ENCODE measurements around the gene TRIM24. TPM values are rescaled to one million over a fixed set of nuclear protein-coding genes. Genes with fewer than 3 reads are reported as not detected.

Gene TRIM24
- total RNA-seq, 2 experiments from 2014 or later = 14.2 to 18.9 TPM

DNA sequence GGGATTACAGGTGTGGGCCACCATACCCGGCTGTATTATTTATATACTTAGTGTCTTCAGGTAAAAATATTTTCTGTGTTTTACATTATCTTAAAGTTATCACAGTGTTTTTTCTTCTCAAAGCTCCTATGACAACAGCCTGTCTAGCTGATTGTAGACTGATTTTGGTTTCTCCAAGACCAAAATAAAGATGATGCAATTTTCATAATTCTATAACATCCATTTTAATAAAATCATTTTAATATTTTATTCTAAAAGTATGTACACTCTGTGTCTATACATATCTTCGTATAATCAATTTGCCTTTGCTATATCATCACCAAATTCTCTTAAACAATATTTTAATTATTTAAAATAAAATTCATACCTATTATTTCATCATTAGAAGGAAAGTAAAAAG, 108.6 kb downstream of the TRIM24 start:
- POLR2A ChIA-PET = interaction anchor here (0.6 kb wide), 1 partner anchor 304 kb away, joined by 7 read pairs; no protein-coding TSS in a partner anchor
- H3K4me1 Mint-ChIP-seq = no peaks in the 10 kb centered on the region
- CTCF ChIA-PET = no interaction called here

DNA sequence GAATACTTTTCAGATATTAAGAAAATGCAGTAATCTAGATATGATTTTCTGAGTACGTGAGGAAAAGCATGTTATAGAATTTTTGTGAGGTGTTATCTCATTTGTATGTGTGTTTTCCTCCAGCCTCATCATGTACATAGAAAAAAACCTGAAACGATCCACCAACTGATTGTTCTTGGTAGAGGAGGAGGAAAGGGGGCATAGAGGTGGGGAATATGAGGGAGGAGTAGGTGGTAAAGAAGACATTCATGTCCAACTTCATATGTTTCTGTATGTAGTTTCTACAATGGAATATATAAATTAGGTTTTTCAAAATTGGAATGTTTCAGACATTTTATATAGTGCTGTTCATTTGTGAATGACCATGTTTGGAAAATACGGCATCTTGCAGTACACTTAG, 109.4 kb downstream of the TRIM24 start:
- Mint-ChIP-seq H3K27ac (no peak overlapping the region), H3K9me3 (ENCODE audit: low read depth) (peaks cover 15% of the 10 kb centered on the region), H3K4me3 (no peak overlapping the region), H3K27me3 (no peaks in the 10 kb centered on the region), H3K4me1 (no peaks in the 10 kb centered on the region), H3K36me3 (ENCODE audit: low read depth) (peaks cover 59% of the 10 kb centered on the region)
- ChIA-PET POLR2A (no interaction called here), CTCF (no interaction called here)
- ATAC-seq (no peak), DNase-seq (no peak)
- intact Hi-C loops (cut with DNase I, micrococcal nuclease) = no loop called here

More for the DNA sequence above, 108.6 kb downstream of the TRIM24 start:
- DNase-seq = no peak
- Mint-ChIP-seq H3K9me3 (ENCODE audit: low read depth) (peaks cover 22% of the 10 kb centered on the region), H3K27ac (no peak overlapping the region), H3K4me3 (no peak overlapping the region), H3K27me3 (no peaks in the 10 kb centered on the region), H3K36me3 (ENCODE audit: low read depth) (peaks cover 62% of the 10 kb centered on the region)
- no peak for ATAC-seq
- intact Hi-C loops (cut with DNase I, micrococcal nuclease) = no loop called here

DNA sequence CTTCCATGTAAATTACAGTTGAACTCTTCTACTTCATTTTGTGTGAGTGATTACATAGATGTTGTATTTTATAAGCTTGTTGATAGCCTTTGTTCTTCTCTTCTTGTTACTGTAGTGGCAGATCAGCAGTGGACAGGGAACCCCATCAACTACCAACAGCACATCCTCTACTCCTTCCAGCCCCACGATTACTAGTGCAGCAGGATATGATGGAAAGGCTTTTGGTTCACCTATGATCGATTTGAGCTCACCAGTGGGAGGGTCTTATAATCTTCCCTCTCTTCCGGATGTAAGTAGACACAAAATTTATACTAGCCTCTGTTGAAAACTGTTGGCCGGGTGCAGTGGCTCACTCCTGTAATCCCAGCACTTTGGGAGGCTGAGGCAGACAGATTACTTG, 110.7 kb downstream of the TRIM24 start:
- Mint-ChIP-seq H3K9me3 (ENCODE audit: low read depth) (peaks cover 2% of the 10 kb centered on the region), H3K4me1 (peaks cover 3% of the 10 kb centered on the region), H3K27me3 (no peaks in the 10 kb centered on the region), H3K36me3 (ENCODE audit: low read depth) (peaks cover 50% of the 10 kb centered on the region), H3K27ac (no peak overlapping the region), H3K4me3 (no peak overlapping the region)
- intact Hi-C loops (cut with DNase I, micrococcal nuclease) = no loop called here
- POLR2A ChIA-PET = interaction anchor here (0.6 kb wide), 1 partner anchor 91 kb away, joined by 3 read pairs; no protein-coding TSS in a partner anchor
- no peak for DNase-seq
- CTCF ChIA-PET = interaction anchor here (1.3 kb wide), 1 partner anchor 14 kb away, joined by 3 read pairs; no protein-coding TSS in a partner anchor
- ATAC-seq = no peak

DNA sequence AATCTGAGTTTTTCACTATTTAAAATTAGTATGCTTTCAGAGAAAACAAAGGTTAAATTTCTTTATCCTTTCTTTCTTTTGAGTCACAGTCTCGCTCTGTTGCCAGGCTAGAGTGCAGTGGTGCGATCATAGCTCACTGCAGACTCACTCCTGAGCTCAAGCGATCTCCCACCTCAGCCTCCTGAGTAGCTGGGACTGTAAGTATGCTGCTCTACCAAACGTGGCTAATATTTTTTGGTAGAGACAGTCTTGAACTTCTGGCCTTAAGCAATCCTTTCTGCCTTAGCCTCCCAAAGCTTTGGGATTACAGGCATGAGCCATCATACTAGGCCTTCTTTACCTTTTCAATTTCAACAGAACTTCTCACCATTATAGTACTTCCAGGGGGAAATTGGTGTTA, 113.7 kb downstream of the TRIM24 start:
- Mint-ChIP-seq H3K9me3 (ENCODE audit: low read depth) (no peaks in the 10 kb centered on the region), H3K36me3 (ENCODE audit: low read depth) (peaks cover 49% of the 10 kb centered on the region), H3K4me1 (peaks cover 4% of the 10 kb centered on the region), H3K4me3 (no peak overlapping the region), H3K27me3 (no peaks in the 10 kb centered on the region), H3K27ac (no peak overlapping the region)
- ATAC-seq (no peak), DNase-seq (no peak)
- intact Hi-C loops (cut with DNase I, micrococcal nuclease) = no loop called here
- ChIA-PET CTCF (no interaction called here), POLR2A (no interaction called here)

DNA sequence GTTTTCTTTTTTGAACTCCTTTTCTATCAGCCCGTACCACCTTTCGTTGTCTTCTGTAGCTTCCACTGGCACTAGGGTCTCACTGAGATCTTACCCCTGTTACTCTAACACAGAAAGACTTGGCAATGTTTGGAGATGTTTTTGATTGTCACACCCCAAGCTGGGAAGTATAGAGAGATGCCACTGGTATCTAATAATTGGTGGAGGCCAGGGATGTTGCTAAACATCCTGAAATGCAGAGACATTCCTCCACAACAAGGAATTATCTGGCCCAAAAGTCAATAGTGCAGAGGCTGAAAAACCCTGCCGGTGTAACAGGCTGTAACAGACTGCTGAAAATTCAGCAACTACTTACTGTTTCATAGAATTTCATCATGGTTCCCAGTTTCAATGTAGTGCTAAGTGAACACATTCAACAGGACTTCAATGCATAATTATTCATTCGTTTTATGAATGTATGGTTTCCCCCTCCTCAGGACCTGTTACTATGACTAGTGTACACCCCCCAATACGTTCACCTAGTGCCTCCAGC, 115.9 kb downstream of the TRIM24 start:
- intact Hi-C loops (cut with DNase I, micrococcal nuclease) = no loop called here
- Mint-ChIP-seq H3K27ac (no peak overlapping the region), H3K27me3 (no peaks in the 10 kb centered on the region), H3K4me3 (no peak overlapping the region), H3K4me1 (peaks cover 4% of the 10 kb centered on the region), H3K36me3 (ENCODE audit: low read depth) (peaks cover 49% of the 10 kb centered on the region), H3K9me3 (ENCODE audit: low read depth) (no peaks in the 10 kb centered on the region)
- CTCF ChIA-PET = no interaction called here
- DNase-seq (no peak), ATAC-seq (no peak)
- POLR2A ChIA-PET = interaction anchor here (0.6 kb wide), 1 partner anchor 8 kb away, joined by 4 read pairs; no protein-coding TSS in a partner anchor

DNA sequence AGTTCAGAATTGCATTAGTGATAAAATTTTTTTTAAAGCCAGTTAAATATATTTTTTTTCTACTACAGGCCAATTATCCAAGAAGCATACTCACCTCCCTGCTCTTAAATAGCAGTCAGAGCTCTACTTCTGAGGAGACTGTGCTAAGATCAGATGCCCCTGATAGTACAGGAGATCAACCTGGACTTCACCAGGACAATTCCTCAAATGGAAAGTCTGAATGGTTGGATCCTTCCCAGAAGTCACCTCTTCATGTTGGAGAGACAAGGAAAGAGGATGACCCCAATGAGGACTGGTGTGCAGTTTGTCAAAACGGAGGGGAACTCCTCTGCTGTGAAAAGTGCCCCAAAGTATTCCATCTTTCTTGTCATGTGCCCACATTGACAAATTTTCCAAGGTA, 119.1 kb downstream of the TRIM24 start:
- no peaks in the 10 kb centered on the region for H3K27me3 Mint-ChIP-seq
- CTCF ChIA-PET = no interaction called here
- peaks cover 40% of the 10 kb centered on the region for H3K36me3 Mint-ChIP-seq (ENCODE audit: low read depth)

DNA sequence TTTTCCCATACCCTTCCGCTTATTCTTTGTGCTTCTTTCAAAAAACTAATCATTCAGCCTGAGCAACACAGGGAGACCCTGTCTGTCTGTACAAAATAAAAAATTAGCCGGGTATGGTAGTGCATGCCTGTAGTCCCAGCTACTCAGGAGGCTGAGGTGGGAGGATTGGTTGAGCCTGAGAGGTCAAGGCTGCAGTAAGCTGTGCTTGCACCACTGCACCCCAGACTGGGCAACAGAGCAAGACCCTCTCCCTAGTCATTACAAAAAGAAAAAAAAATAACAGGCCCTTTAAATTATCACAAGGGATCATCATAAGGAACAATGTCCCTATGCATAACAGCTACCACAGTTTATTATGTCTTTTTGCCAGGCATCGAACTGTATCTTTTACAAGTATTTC, 119.6 kb downstream of the TRIM24 start:
- no peaks in the 10 kb centered on the region for H3K9me3 Mint-ChIP-seq (ENCODE audit: low read depth)
- intact Hi-C loops (cut with DNase I, micrococcal nuclease) = no loop called here
- H3K36me3 Mint-ChIP-seq (ENCODE audit: low read depth) = peaks cover 44% of the 10 kb centered on the region
- ATAC-seq (no peak), DNase-seq (no peak)
- no peak overlapping the region for H3K4me3 Mint-ChIP-seq
- no peaks in the 10 kb centered on the region for H3K27me3 Mint-ChIP-seq
- H3K27ac Mint-ChIP-seq = no peak overlapping the region
- CTCF ChIA-PET = interaction anchor here (0.5 kb wide), 1 partner anchor 20 kb away, joined by 5 read pairs; no protein-coding TSS in a partner anchor
- peaks cover 4% of the 10 kb centered on the region for H3K4me1 Mint-ChIP-seq
- POLR2A ChIA-PET = no interaction called here

More for the DNA sequence above, 119.1 kb downstream of the TRIM24 start:
- Mint-ChIP-seq H3K4me3 (no peak overlapping the region), H3K27ac (no peak overlapping the region), H3K9me3 (ENCODE audit: low read depth) (no peaks in the 10 kb centered on the region), H3K4me1 (peaks cover 4% of the 10 kb centered on the region)
- intact Hi-C loops (cut with DNase I, micrococcal nuclease) = no loop called here
- ATAC-seq (no peak), DNase-seq (no peak)
- POLR2A ChIA-PET = no interaction called here

DNA sequence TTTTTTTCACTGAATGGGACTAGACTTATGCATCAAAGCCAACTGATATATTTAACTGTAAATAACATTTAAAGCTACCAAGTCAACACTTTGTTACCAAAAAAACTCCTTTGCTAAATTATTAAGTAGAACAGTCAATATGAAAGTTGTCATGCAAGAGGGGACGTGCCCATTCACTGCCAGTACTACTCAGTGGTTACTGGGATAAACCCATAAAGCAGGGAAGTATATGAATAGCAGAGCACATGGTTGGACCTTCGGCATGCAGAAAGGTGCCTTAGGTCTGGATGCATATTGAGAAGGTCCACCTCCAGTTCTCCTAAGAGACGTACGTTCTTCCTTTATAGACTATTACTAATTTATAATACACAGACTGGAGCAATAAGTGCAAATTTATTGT, 121.0 kb downstream of the TRIM24 start:
- Mint-ChIP-seq H3K4me3 (no peak overlapping the region), H3K4me1 (no peaks in the 10 kb centered on the region), H3K27ac (no peak overlapping the region), H3K9me3 (ENCODE audit: low read depth) (no peaks in the 10 kb centered on the region), H3K27me3 (no peaks in the 10 kb centered on the region), H3K36me3 (ENCODE audit: low read depth) (peaks cover 53% of the 10 kb centered on the region)
- intact Hi-C loops (cut with DNase I, micrococcal nuclease) = no loop called here
- ATAC-seq (no peak), DNase-seq (no peak)
- CTCF ChIA-PET = interaction anchor here (0.6 kb wide), 2 partner anchors 208 to 454 kb away, joined by 3 to 4 read pairs; no protein-coding TSS in a partner anchor
- POLR2A ChIA-PET = no interaction called here

DNA sequence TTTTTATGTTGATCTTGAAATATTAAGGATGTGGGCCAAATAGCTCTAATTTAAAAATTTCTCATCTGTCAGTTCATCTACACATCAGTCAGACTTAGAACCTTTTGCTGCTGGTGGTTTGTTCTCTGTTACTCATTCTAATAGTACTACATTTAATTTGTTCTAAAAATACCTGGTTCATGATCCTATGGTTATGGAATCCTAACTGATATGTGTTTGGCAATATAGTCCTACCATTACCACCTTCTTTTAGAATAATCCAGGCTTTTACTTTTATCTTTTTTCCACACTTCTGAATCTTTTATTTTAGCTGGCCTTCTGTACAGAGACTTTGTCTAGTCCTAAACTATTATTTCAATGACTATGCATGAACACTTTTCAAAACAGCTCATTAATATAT, 124.2 kb downstream of the TRIM24 start:
- H3K4me1 Mint-ChIP-seq = no peaks in the 10 kb centered on the region
- peaks cover 49% of the 10 kb centered on the region for H3K36me3 Mint-ChIP-seq (ENCODE audit: low read depth)
- H3K27ac Mint-ChIP-seq = no peak overlapping the region
- ChIA-PET CTCF (interaction anchor here (0.8 to 1.1 kb wide), 2 partner anchors 13 to 155 kb away, joined by 3 read pairs; no protein-coding TSS in a partner anchor), POLR2A (interaction anchor here (0.6 kb wide), 1 partner anchor 8 kb away, joined by 4 read pairs; no protein-coding TSS in a partner anchor)
- intact Hi-C loops (cut with DNase I, micrococcal nuclease) = no loop called here
- no peaks in the 10 kb centered on the region for H3K27me3 Mint-ChIP-seq
- DNase-seq = no peak
- no peak overlapping the region for H3K4me3 Mint-ChIP-seq
- no peak for ATAC-seq
- no peaks in the 10 kb centered on the region for H3K9me3 Mint-ChIP-seq (ENCODE audit: low read depth)

DNA sequence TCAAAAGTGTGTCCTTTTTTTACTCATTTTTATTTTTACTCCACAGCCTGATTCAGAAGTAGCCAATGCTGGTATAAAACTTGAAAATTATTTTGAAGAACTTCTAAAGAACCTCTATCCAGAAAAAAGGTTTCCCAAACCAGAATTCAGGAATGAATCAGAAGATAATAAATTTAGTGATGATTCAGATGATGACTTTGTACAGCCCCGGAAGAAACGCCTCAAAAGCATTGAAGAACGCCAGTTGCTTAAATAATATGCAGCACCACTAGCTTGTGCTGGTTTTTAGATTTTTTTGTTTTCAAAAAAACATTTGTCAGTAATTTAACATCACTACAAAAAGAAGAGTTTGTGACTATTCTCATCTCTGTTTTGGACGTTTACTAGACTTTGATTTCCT, 124.6 kb downstream of the TRIM24 start:
- Mint-ChIP-seq H3K4me3 (no peak overlapping the region), H3K9me3 (ENCODE audit: low read depth) (no peaks in the 10 kb centered on the region), H3K27me3 (no peaks in the 10 kb centered on the region), H3K4me1 (no peaks in the 10 kb centered on the region), H3K36me3 (ENCODE audit: low read depth) (peaks cover 46% of the 10 kb centered on the region), H3K27ac (no peak overlapping the region)
- intact Hi-C loops (cut with DNase I, micrococcal nuclease) = no loop called here
- ATAC-seq (no peak), DNase-seq (no peak)
- ChIA-PET POLR2A (no interaction called here), CTCF (interaction anchor here (0.8 to 1.1 kb wide), 2 partner anchors 14 to 154 kb away, joined by 3 read pairs; no protein-coding TSS in a partner anchor)

DNA sequence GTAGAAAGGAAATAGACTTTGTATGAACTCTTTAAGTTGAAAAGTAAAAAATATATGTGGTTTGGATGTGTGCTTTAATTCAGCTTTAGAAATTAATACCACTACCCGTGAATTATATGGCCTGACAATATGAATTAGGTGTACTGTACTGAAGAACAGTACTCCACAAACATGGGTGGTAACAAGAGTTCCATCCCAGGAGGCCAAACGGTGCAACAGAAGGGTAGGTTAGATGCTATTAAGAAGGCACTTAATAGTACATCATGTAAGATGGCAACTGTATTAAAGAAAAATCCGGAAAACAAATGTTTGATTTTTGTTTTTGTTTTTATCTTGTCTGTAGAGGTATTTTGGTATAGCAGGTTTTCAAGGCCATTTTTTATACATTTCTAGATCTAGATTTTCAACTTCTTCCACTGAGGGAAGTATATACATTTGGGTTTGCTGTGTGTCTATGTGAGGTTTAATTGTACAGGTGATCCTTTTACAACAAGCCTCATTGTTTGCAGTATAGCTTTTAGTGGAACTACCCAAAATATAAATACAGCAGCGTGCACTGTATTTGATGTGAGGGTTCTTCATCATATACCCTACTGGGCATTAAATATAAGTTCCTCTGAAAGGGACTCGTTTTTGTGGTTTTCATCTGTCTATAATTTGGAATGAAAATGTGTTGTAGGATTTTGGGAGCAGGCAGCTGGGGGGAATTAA, 125.4 kb downstream of the TRIM24 start:
- CTCF ChIA-PET = no interaction called here

DNA sequence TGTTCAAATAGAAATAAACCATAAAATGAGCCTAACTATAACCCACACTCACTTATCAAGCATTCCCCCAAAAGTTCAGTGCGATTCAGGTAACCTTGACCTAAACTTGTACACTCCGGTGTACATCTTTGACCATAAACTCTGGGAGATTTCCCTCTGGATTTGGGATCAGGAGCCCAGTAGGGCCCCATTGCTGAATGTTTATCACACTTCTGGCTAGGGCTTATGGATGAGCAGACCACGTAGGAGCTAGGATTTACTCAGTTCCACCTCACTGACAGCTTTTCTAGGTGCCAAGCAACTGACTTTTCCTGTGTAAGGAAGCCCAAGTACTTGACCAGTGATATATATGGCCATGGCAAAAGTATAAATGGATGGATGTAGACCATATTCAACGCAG, 127.4 kb downstream of the TRIM24 start:
- Mint-ChIP-seq H3K36me3 (ENCODE audit: low read depth) (peaks cover 33% of the 10 kb centered on the region), H3K27me3 (no peaks in the 10 kb centered on the region), H3K4me1 (no peaks in the 10 kb centered on the region), H3K27ac (no peak overlapping the region), H3K4me3 (no peak overlapping the region), H3K9me3 (ENCODE audit: low read depth) (no peaks in the 10 kb centered on the region)
- POLR2A ChIA-PET = no interaction called here
- intact Hi-C loops (cut with DNase I, micrococcal nuclease) = no loop called here
- ATAC-seq = no peak
- DNase-seq = no peak
- CTCF ChIA-PET = no interaction called here

More for the DNA sequence above, 125.4 kb downstream of the TRIM24 start:
- Mint-ChIP-seq H3K27ac (no peak overlapping the region), H3K36me3 (ENCODE audit: low read depth) (peaks cover 40% of the 10 kb centered on the region), H3K4me1 (no peaks in the 10 kb centered on the region), H3K4me3 (no peak overlapping the region), H3K27me3 (no peaks in the 10 kb centered on the region), H3K9me3 (ENCODE audit: low read depth) (no peaks in the 10 kb centered on the region)
- DNase-seq (no peak), ATAC-seq (no peak)
- intact Hi-C loops (cut with DNase I, micrococcal nuclease) = no loop called here
- POLR2A ChIA-PET = no interaction called here
